Measurements from ENCODE around the gene SLIT1.

DNA sequence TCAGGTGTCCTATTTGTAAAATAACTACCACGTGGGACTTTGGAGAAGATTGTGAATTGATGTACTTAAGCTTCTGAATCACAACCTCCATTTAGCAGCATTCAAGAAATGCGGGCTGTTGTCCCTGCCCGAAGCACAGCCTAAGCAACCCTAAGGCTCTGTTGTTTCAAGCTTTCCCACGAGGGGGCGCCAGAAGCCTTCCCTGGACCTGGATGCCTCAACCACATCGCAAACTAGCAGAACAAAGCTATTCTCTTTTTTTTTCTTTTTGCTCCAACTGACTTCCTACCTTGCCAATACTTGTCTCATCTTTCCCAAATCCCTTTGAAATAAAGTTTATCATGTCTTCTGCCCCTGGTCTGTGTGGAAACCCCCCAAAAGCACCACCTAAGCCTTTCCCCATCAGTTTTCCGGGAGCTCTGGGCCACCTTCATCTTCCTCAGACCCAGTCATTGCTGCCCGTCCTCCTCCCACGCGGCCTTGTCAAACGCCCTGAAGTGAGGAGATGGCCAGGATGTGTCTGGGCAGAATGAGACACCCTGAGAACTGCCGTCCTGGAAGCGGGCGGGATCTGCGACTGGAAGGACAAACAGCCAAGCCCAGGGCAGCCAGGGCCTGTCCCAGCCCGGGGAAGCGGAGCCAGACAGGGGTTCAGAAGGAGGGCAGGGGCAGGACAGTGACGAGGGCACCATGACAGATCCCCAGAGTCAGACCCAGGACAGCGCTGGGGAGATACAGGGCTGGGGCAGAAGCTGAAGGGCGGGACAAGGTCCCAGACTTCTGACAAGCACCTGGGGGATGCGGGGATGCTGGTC lies 112.7 kb downstream of the SLIT1 start:
- TF ChIP-seq EZH2 (IDR thresholded peaks at IDR 0.05; ENCODE audit: insufficient read depth, poor library complexity, severe bottlenecking), result no peak
- TF ChIP-seq EZH2phosphoT487 (IDR thresholded peaks at IDR 0.05; ENCODE audit: insufficient read depth, low read depth), result no peak

Measured in GM23248 (cell line).